Middle frontal gyrus (tissue), 1 donor: ENCODE results near the gene FIGNL2.

Experiments
- DNase-seq: peaks from one replicate; pipeline ENCODE4 v3.0.0-alpha.2; 2015; ENCODE audit warnings: low spot score; ENCODE audit errors: extremely low spot score

Gene FIGNL2

DNA sequence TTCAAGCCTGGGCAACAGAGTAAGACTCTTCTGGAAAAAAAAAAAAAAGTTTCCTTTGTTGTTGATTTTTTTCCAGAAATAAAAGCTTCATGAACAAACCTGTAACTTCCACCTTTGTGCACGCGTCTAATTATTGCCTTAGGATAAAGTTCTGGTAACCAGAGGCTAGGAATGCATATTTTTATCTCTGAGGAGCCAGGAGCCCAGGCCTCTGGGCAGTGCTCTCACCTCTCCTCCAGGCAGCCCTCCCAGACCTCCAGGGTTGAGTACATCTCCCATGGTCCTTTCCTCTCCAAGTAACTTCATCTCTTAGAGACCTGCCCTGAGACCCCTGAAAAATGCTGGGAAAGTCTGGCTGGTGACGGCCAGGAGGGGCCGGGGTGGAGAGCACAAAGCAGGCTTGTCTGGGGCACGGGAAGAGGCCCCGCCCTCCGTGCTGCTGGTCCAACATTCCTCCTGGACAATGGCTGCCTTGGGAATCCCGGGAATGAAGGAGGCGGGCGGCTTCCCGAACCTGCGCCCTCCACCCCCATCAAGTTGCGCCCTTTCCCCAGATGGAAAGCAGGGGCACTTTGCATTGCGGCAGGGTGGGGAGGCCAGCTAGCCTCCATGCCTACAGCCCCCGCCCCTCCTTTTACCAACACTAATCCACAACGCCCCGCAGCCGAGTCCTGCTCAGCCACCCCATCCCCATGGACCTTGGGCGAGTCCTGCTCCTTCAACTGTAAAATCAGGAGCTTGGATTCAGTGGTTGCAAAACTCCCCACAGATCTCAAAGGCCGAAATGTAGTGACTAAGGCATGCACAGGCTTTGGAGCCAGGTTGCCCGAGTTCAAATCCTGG lies 7.3 kb upstream of the FIGNL2 start:
- no peak for DNase-seq

DNA sequence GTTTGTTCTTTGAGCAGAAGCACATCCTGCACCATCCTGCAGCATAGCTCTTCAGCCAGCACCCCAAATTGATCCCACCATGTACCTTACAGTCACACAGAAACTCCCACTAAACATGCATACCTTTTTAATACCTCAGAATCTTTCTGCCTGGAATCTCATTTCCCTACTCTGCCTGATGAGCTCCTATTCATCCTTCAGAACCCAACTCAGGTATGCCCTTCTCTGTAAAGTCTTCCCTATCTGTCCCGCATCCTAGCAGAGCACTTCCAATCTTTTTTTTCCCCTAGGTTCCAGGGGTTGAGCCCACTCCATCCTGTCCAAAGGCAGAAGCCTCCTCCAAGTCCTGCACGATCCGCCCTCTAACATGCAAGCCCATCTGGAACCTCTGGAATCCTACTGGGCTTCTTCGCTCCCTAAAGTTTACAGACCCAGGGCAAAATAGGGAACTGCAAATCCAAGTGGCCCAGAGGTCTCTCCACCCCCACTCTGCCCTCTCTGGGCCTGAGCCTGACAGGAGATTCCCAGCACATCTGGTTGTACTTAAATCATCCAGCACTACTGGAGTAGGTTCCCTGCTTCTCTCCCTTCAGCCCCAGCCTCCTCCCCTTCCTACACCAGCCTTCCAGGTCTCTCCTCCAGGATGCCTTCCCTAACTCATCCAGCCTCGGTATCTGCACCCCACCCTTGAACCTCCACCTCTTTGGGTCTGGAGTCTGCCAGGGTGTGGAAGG lies 4.1 kb upstream of the FIGNL2 start:
- DNase-seq = no peak

DNA sequence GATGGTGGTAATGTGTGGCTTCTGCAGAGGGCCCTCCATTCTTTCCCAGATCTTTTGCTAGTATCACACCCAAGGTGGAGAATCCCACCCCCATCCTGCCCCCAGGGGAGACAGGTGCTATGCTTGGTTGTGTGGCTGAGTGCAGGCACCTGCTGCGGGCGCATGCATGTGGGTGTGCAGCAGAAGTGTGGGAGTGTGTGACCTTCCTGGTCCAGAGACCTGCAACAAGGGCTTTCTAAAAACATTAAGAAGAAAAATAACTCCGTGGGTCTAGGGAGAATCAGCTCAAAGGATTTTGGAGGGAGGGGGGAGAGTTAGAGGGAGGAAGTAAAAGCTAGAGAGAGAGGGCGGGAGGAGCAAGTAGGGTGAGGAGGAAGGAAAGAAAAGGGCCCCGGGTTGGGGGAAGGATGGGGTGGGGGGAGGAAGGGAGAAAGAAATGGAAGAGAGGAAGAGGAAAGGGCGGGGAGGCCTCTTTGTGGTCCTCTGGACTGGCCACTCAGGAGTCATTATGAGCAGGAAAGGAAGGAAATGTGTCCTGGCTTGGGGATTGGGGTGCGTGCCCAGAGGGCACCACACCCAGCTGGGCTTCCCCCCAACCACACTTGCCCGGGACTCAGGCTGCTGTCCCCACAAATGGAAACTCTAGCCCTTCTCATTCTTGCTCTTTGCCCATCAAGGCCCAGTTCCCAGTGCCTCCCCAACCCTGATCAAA lies 3.1 kb upstream of the FIGNL2 start:
- no peak for DNase-seq

DNA sequence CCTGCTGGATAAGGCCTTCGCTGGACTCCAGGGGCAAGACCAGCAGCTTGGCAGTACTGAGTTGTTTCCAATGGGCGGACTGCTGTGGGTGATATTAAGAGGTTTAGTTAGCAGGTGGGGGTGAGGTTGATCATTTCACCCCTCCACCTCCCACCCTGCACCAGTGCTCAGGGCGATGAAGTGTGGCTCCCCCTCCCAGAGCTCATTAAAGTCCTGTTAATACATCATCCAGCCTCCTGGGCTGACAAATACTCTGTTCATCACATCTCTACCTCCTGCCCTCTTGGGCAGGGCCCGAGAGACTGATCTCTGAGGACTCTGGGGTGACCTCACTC lies 2.4 kb upstream of the FIGNL2 start:
- no peak for DNase-seq

DNA sequence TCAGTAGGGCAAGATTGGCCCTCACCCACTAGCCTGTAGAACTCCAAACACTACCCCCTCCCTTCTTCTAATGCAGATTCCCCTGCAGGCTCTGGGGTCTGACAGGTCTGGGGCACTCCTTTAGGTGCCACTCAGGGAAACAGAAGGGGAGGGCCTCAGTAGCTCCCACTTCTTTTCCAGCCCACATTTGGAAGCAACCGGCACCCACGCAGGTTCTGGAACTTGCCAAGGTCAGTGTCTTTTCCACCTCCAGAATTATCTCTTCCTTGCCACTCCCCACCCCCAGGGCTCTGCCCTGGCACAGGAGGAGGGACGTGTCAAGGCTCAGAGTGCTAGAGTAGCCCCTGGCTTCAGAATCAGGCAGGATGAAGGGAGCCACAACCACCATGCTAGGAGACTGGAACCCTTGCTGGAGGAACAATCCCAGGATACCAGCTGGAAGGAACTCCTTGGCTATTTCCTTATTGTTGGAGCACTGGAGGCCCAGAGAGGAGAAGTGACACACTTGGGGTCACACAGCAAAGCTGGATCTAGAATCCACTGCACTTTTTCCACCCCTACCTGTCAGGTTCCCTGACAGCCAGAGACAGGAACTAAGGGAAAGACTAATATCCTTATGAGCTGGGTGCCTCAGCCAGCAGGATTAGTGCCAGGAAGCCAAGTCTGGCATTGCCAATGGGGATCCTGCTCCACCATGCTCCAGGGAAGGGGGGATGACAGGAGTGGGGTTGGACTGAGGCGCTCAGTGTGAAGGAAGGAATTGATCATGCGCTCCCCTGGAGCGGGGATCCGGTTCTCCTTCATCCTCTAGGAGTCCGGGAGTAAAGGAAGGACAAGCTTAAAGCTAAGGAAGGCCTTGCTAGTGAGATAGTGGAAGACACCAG lies 1.8 kb upstream of the FIGNL2 start:
- DNase-seq = no peak

DNA sequence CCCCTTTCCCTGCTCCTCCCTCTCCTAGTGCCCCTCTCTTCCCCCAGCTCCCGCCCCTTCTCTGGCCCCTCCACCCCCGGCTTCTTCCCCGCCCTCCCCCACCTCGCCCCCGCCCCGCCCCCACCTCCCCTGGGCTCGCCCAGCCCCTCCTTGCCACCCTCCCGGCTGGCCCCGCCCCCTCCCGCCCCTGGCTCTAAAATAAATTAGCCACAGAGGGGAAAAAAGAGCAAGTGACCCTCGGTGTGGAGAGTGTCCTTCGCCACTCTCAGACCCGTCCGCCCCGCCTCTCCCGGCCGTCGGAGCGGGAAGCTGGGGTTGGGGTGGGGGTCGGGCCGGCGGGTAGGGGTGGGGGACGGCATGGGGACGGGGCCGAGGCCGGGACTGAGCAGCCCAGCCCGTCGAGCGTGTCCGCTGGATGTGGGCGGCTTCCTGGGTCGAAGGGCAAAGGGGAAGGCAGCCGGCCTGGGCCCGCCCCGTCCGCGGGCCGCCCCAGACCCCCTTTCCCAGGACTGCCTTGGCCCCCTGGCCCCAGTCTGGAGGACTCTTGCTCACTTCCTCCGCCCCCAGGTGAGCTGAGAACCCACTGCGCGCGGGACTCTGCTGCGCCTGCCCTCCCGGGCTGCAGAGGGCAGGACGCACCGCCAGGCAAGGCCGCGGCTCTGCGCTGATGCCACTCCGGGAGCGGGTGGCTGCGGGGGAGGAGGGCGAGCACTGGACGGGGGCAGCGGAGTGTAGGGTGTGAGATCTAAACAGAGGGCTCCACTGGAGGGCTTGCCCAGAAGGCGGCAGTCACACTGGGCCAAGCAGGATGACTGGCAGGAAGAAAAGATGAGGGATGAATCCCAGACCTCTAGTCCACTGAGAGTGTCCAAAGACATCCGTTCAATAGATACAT lies 570 bp upstream of the FIGNL2 start:
- DNase-seq = no peak

DNA sequence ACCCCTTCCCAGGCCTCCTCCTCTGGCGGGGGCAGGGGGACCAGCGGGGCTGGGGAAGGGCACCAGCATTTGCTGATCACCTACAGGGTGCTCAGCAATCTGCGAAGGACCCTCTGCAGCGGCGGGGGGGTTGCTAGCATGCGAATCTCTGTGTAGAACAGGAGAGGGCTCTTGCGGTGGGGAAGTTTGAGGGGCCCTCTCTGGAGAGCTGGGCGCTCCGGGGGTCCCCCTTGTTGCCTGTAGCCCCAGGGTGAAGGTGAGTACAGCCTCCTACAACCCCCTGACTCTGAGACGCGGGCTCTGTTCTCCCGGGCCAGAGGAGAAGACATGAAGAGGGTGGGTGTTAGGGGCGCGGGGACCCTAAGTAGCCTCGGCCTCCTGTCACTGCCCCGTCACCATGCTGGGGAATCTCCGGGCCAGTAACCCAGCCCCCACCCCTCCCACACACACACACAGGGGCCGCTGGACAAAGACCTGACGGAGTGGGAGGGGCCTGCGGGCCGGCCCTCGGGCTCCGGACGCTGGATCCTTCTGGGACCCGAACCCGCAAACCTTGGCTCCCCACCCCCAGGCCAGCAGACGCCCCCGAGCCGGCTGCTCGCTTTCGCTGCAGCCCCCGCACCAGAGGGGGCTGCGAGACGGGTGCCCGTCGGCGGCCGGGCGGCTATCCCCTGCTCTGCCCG lies 734 bp downstream of the FIGNL2 start:
- DNase-seq = no peak

DNA sequence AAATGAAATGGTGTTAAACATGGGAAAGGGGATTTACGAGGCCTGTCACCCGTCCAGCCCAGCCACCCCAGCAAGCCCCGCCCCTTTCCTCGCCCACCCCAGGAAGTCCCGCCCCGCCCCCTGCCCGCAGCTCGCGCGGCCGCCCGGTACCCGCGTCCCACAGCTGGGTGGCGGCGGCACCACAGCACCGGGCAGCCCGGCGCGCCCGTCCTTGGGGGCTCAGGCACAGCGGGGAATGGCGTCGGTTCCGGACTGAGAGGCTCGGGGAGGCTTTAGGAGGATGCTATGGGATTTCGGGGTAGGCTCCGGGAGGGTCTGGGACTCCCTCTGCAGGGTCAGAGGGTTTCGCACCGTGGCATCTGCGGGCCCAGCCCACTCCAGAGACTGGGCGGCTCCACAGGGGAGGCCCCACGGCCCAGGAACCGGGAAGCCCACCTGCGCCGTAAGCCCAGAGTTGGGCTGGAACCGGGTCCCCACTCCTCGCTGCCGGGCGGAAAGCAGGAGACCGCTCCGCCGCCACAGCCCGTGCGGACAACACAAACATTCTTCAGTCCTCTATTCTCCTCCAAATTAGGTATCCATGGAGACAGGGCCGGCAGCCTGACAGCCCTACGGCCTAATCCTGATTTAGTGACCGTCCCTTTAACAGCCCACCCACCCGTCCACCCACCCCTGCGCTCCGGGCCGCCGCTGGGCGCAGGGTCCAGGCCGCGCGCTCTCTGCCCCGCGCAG lies 1.4 kb downstream of the FIGNL2 start:
- no peak for DNase-seq

DNA sequence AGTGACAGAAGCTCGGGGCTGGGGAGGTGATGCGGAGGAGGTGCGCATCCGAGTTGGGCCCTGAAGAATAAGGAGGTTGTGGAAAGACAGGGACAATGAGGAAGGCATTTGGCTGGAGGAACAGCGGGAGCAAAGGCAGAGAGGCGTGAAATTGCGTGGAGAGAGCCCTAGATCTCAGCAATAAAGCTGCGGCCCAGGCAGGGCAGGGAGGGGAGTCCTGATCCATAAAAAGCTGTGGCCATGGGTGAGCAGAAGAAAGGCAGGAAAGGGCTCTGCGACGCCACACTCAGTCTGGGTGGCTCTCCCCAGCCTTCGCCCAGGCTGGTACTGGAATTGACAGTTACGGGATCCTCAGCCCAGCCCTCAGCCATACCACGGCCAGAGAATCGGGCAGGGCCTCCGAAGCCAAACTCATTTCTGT lies 2.2 kb downstream of the FIGNL2 start:
- DNase-seq = no peak

DNA sequence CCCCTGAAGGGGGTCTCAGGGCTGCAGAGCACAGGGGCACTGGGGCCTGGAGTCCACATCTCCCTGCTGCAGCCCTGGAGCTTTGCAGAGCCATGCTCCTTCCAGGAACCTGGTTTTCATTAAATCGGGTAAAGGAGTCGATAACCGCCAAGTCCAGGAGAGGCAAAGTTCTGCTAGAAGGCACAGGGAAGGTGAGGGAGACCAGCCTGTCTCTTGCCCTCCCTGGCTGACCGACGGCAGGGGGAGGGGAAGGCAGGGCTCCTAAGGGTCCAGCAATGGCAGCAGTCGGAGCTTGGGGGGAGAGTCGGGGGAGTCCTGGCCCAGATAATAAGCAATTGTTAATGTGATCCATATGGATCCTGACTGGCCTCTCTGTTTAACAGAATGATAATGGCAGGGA lies 3.0 kb downstream of the FIGNL2 start:
- no peak for DNase-seq

DNA sequence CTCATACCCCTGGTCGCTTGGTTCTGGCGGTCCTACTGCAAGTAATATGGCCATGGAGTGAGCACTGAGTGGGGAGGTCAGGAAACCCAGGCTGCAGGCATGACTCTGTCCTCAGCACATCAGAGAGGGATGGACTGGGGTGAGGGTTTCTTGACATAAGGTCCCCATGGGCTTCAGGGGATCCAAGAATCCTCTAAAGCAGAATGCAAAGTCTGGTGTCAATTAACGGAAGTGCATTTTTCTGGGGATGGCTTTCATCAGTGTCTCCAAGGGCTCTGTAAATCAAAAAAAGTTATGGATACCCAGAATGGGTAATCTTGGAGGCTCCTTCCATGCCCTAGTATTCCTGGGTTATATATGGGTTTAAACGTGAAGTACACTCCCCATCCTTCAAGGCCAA lies 3.7 kb downstream of the FIGNL2 start:
- no peak for DNase-seq

DNA sequence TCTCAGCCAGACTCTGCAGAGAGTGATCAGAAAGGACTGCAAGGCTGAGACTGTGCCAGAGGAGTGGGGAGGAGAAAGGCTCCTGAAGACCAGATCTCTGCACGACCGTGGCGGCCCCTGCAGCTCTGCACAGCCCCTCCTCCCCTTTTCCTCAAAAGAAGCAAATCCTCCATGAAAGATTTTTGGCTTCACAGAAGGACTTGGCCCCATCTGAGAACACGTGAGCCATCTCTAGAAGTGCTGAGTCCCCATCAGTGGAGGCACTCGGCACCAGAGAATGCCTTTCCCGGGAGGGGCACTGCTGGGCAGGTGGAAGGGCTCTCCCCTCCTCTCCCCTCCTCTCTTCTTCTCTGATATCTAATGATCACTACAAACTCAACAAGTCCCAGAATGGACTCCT lies 6.8 kb downstream of the FIGNL2 start:
- DNase-seq = no peak

DNA sequence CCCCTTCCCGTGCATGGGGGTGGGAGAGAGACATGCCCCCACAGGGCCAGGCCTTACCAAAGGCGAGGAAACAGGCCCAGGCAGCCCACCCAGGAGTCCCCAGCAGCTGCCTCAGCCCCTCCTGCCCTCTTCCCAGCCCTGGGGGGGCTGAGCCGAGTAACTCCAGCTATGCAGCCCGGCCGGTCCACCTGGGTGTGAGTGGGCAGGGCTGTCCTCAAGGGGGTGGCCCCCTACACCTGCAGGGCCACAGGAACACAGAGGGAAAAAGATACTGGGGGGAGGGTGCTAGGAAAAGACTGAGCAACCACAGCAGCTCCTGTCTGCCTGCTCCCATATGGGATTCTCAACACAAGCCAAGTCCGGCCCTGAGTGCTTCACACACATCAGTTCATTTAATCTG lies 7.6 kb downstream of the FIGNL2 start:
- DNase-seq = no peak

DNA sequence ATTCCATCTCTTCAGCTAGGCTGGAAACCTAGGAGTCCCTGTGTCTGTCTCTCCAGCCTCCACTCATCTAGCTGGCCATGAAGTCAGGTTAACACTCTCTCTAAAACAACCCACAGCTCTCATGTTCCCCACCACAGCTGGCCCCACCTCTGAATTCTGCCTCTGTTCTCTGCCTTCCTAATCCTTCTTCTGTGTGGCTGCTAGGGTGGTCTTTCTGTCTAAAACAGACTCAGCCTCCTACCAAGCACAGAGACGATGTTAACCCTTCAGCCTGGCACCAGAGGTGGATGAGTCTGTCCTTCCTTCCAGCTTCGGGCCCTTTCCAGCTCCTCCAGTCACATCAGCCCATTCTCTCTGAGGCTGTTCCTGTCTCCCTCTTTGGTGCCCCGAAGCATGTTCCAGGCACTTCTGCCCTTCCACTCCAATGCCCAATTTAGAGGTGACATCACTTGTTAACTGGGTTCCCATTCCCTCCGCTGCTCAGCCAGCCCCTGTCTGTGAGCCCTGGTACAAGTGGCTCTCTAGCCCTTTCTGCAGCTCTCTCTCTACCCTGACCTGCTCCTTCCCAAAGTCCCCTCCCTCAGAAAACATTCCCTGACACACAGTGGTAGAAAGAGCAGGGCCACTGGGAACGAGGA lies 9.1 kb downstream of the FIGNL2 start:
- no peak for DNase-seq

DNA sequence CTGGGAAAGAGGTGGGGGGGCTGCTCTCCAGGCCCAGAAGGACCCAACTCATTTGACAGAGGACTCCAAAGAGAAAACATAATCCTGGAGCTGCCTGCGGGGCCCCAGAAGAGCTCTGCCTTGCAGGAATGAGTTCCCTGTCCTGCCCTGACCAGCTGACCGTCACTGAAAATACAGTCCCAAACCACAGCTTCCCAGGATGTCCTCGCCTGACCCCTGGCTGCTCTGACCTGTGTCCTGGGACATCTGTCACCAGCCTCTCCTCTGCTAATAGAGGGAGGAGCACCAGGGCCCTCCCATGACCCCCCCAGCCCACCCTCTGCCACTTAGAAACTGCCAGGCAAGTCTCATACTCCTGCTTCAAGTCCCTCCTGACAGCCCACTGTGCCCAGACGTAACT lies 9.8 kb downstream of the FIGNL2 start:
- no peak for DNase-seq

DNA sequence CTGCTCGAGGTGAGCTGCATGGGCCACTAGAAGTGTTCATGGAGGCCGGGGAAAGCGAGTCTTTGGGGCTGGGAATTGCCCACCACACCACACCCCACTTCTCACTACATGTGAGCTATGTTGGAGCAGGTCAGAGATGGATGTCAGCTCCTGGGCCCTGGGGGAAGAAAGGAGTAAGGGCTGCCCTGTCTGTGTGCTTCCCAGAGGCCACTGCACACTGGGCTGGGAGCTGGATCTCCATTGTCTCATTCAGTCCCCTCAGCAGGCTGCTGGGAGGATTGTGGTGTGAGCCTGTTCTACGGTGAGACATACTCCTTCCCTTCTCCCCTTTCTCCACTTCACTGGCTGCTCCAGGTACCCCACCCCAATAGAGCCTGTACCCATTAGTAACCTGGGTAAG lies 10.5 kb downstream of the FIGNL2 start:
- DNase-seq = no peak

DNA sequence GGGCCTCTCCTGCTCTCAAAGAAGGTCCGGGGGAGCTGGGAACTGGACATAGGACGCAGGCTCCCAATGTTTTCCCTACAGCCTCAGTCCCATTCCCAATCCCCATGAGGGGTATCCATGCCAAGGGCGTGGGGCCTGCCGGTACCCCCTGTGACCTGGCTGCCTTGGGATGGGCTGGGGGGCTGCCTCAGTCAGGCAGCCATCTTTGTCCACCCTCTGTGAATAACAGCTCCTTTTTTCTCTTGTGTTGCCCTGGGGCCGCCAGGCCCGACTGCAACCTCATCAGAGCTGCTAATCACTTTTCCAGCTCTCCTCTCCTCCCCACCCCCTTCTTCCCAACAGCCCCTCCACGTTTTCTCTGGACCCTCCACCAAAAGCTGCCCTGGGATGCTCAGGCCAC lies 11.2 kb downstream of the FIGNL2 start:
- DNase-seq = no peak

DNA sequence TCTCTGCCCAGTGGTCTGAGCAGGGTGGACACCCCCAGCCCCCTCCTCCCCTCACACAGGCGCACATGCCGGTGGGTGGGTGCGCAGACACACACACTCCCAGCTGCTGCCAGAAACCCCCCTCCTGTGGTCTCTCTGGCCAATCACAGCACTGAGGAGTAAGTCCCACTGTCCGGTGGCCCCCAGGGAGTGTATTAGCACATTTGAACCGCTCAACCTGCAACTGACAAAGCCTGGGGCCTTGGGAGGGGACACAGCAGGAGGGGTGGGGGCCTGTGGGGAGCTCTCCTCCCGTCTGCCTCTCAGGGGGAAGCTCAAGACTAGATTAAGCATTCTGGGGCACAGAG lies 11.7 kb downstream of the FIGNL2 start:
- no peak for DNase-seq
